CD4-positive, alpha-beta T cell (primary cell): ENCODE data around the gene ADK. TPM values are rescaled to one million over a fixed set of nuclear protein-coding genes. Genes with fewer than 3 reads are reported as not detected.

Experiments
- ATAC-seq: fragments of 200-7000 bp; cut with Tn5 transposase; one replicate; pipeline ENCODE4 v1.10.0; 2022; ENCODE audit warnings: mild to moderate bottlenecking; ENCODE audit not compliant: poor library complexity
- CTCF ChIA-PET: fragments of 350-600 bp; sonication (Branson Sonifier 250); formaldehyde crosslinking; loops from one replicate; lab custom pipeline; 2021; ENCODE audit warnings: antibody characterized with exemption, inconsistent platforms; lab: Charles Lee
- POLR2A ChIA-PET: fragments of 350-600 bp; sonication (Branson Sonifier 250); formaldehyde crosslinking; loops from one replicate; lab custom pipeline; 2021; ENCODE audit warnings: antibody characterized with exemption, inconsistent platforms; lab: Charles Lee
- DNase-seq, 14 experiments: peaks; one replicate each; pipeline ENCODE4 v3.0.0-alpha.2; 2013 to 2020; ENCODE audit warnings: mixed read lengths in 2 of 14
- H3K27ac ChIP-seq, 2 donors: one replicate each; pipeline versions ENCODE4 v1.5.1 to v1.7.0; 2013; ENCODE audit warnings: low read length in 2 of 2, low read depth in 1 of 2, mild to moderate bottlenecking in 1 of 2
- H3K27me3 ChIP-seq, 2 experiments: 1 replicate in 1 of 2; 2 replicates in 1 of 2; pipeline versions ENCODE4 v1.6.1 to v1.7.0; 2013; ENCODE audit warnings: low read length in 2 of 2, control low read depth in 1 of 2, mild to moderate bottlenecking in 1 of 2, moderate library complexity in 1 of 2; ENCODE audit not compliant: insufficient read depth in 2 of 2, control insufficient read depth in 1 of 2
- H3K36me3 ChIP-seq: one replicate; pipeline ENCODE4 v1.6.1; 2013; ENCODE audit warnings: low read length, control low read depth; ENCODE audit not compliant: insufficient read depth
- H3K4me1 ChIP-seq: one replicate; pipeline ENCODE4 v1.6.1; 2013; ENCODE audit warnings: low read length, control low read depth; ENCODE audit not compliant: insufficient read depth
- H3K4me3 ChIP-seq: one replicate; pipeline ENCODE4 v1.5.1; 2013; ENCODE audit warnings: mild to moderate bottlenecking, low read length, moderate library complexity
- H3K9me3 ChIP-seq, 2 experiments: 1 replicate in 1 of 2; 2 replicates in 1 of 2; pipeline versions ENCODE4 v1.6.1 to v1.7.0; 2013; ENCODE audit warnings: low read length in 2 of 2, mild to moderate bottlenecking in 2 of 2, control low read depth in 1 of 2, moderate library complexity in 1 of 2; ENCODE audit not compliant: control insufficient read depth in 1 of 2, insufficient read depth in 1 of 2
- H3K27ac Mint-ChIP-seq: one replicate; pipeline ENCODE4 v1.8.0; 2020; ENCODE audit warnings: mixed read lengths
- H3K27me3 Mint-ChIP-seq: one replicate; pipeline ENCODE4 v1.8.0; 2021; ENCODE audit warnings: mixed read lengths
- H3K36me3 Mint-ChIP-seq: one replicate; pipeline ENCODE4 v1.8.0; 2021; ENCODE audit warnings: low read depth, mixed read lengths
- H3K4me1 Mint-ChIP-seq: one replicate; pipeline ENCODE4 v1.8.0; 2021; ENCODE audit warnings: low read depth, mixed read lengths
- H3K4me3 Mint-ChIP-seq: one replicate; pipeline ENCODE4 v1.8.0; 2020; ENCODE audit warnings: mild to moderate bottlenecking, mixed read lengths
- H3K9me3 Mint-ChIP-seq: one replicate; pipeline ENCODE4 v1.8.0; 2020; ENCODE audit warnings: mixed read lengths
- CTCF ChIP-seq: fragments of 200-600 bp; IDR thresholded peaks from one replicate; pipeline ENCODE4 v1.8.0; 2022; ENCODE audit warnings: antibody characterized with exemption, mild to moderate bottlenecking
- intact Hi-C, 2 experiments: fragments of 100-400 bp; cut with DNase I in 1 of 2; cut with micrococcal nuclease in 1 of 2; formaldehyde crosslinking; loops; one replicate each; pipeline versions ENCODE4 v1.15.1 to v1.9.0; 2023 to 2025; cut with DNase I, micrococcal nuclease
- total RNA-seq, 174 experiments: library from RNA in 2 of 174; stranded (reverse) in 2 of 174; gene quantifications; one replicate each; pipeline ENCODE4 v1.2.3 and lab custom pipeline; 2021 to 2026

Gene ADK
- total RNA-seq, 2 experiments from 2014 or later, result 15.3 to 17.6 TPM

GRCh38 chr10:74244807-74245206 is 93.8 kb downstream of the ADK start:
- ATAC-seq, result no peak
- H3K4me3 Mint-ChIP-seq, result no peak overlapping the region
- Histone ChIP-seq H3K27me3 (no peaks in the 10 kb centered on the region), H3K4me3 (no peak overlapping the region), H3K4me1 (no peaks in the 10 kb centered on the region), H3K36me3 (peaks cover 12% of the 10 kb centered on the region), H3K27ac (no peak overlapping the region), H3K9me3 (no peaks in the 10 kb centered on the region)
- no peak for DNase-seq
- no peaks in the 10 kb centered on the region for H3K9me3 Mint-ChIP-seq
- H3K4me1 Mint-ChIP-seq, result no peaks in the 10 kb centered on the region
- no peak for TF ChIP-seq CTCF
- no peak overlapping the region for H3K27ac Mint-ChIP-seq
- ChIA-PET POLR2A (interaction anchor here (0.9 kb wide), 1 partner anchor 991 kb away, joined by 3 read pairs; the partner anchor contains the start of gene COMTD1), CTCF (interaction anchor here (0.7 to 1.7 kb wide), 5 partner anchors 8 to 990 kb away, joined by 3 to 4 read pairs (median 3); no protein-coding TSS in a partner anchor)
- no peaks in the 10 kb centered on the region for H3K27me3 Mint-ChIP-seq
- peaks cover 9% of the 10 kb centered on the region for H3K36me3 Mint-ChIP-seq
- intact Hi-C loops, result loop anchor here (1.0 to 5.0 kb wide), 4 partner anchors 777 to 991 kb away; no protein-coding TSS in a partner anchor

GRCh38 chr10:74246495-74246894 is 95.5 kb downstream of the ADK start:
- no peaks in the 10 kb centered on the region for H3K4me1 ChIP-seq
- no peak for ATAC-seq
- H3K27me3 ChIP-seq, result no peaks in the 10 kb centered on the region
- intact Hi-C loops, result no loop called here
- Mint-ChIP-seq H3K4me3 (no peak overlapping the region), H3K36me3 (peaks cover 9% of the 10 kb centered on the region), H3K27ac (no peak overlapping the region), H3K9me3 (no peaks in the 10 kb centered on the region), H3K4me1 (no peaks in the 10 kb centered on the region), H3K27me3 (no peaks in the 10 kb centered on the region)
- H3K36me3 ChIP-seq, result peaks cover 12% of the 10 kb centered on the region
- H3K9me3 ChIP-seq, result no peaks in the 10 kb centered on the region
- no peak for DNase-seq
- H3K27ac ChIP-seq, result no peak overlapping the region
- H3K4me3 ChIP-seq, result no peak overlapping the region
- CTCF ChIA-PET, result interaction anchor here (0.6 kb wide), 1 partner anchor 13 kb away, joined by 5 read pairs; no protein-coding TSS in a partner anchor
- TF ChIP-seq CTCF, result no peak
- POLR2A ChIA-PET, result no interaction called here

GRCh38 chr10:74249865-74250264 is 98.8 kb downstream of the ADK start:
- H3K9me3 ChIP-seq, result no peaks in the 10 kb centered on the region
- no peak overlapping the region for H3K27ac ChIP-seq
- H3K36me3 Mint-ChIP-seq, result no peaks in the 10 kb centered on the region
- H3K27ac Mint-ChIP-seq, result no peak overlapping the region
- H3K4me3 ChIP-seq, result no peak overlapping the region
- H3K27me3 Mint-ChIP-seq, result no peaks in the 10 kb centered on the region
- H3K4me1 Mint-ChIP-seq, result no peaks in the 10 kb centered on the region
- intact Hi-C loops, result no loop called here
- ATAC-seq (no peak), DNase-seq (no peak)
- no peaks in the 10 kb centered on the region for H3K36me3 ChIP-seq
- H3K4me3 Mint-ChIP-seq, result no peak overlapping the region
- POLR2A ChIA-PET, result interaction anchor here (0.6 kb wide), 1 partner anchor 10 kb away, joined by 4 read pairs; no protein-coding TSS in a partner anchor
- H3K4me1 ChIP-seq, result no peaks in the 10 kb centered on the region
- no peaks in the 10 kb centered on the region for H3K9me3 Mint-ChIP-seq
- CTCF ChIA-PET, result interaction anchor here (0.9 kb wide), 1 partner anchor 11 kb away, joined by 3 read pairs; no protein-coding TSS in a partner anchor
- no peaks in the 10 kb centered on the region for H3K27me3 ChIP-seq
- no peak for TF ChIP-seq CTCF
